ENCODE results near the gene CDYL2.

The CDYL2 gene

GRCh38 chr16:80704751-80705505, 99.5 kb downstream of the CDYL2 start:
- Histone ChIP-seq H3K4me1 (peaks cover 0 to 3% (median 0%) of the 10 kb centered on the region in 10 experiments; a peak in 1 of 20 replicates), H3K9ac (no peak overlapping the region), H3K4me3 (no peak overlapping the region), H3K9me3 (replicated peaks in 1 of 11) (peaks cover 0 to 23% (median 5%) of the 10 kb centered on the region in 11 experiments; a peak in 9 of 22 replicates), H3K4me2 (no peak overlapping the region), H4K20me1 (peaks cover 0 to 89% (median 17%) of the 10 kb centered on the region in 11 experiments; a peak in 12 of 22 replicates), H3K27me3 (no peaks in the 10 kb centered on the region), H3K36me3 (peaks cover 0 to 74% (median 3%) of the 10 kb centered on the region in 11 experiments; a peak in 9 of 22 replicates), H3K27ac (no peak overlapping the region)
- TF ChIP-seq Cebpa-rat (IDR thresholded peaks at IDR 0.05) = no peak

- Histone ChIP-seq H3K4me1 (peaks cover 0 to 6% (median 0%) of the 10 kb centered on the region in 10 experiments; a peak in 1 of 20 replicates), H3K9me3 (replicated peaks in 1 of 11) (peaks cover 3 to 26% (median 15%) of the 10 kb centered on the region in 11 experiments; a peak in 18 of 22 replicates), H3K4me2 (no peak overlapping the region), H3K27ac (no peak overlapping the region), H3K27me3 (no peaks in the 10 kb centered on the region), H3K36me3 (peaks cover 0 to 75% (median 3%) of the 10 kb centered on the region in 11 experiments; a peak in 9 of 22 replicates), H3K4me3 (no peak overlapping the region), H4K20me1 (peaks cover 0 to 84% (median 17%) of the 10 kb centered on the region in 11 experiments; a peak in 12 of 22 replicates), H3K9ac (no peak overlapping the region)
- TF ChIP-seq Cebpa-rat (IDR thresholded peaks at IDR 0.05) = no peak
Measured at GRCh38 chr16:80703131-80704071, 101.0 kb downstream of the CDYL2 start.

GRCh38 chr16:80702696-80703095, 101.7 kb downstream of the CDYL2 start:
- H3K4me3 ChIP-seq = no peak overlapping the region
- H3K36me3 ChIP-seq = peaks cover 0 to 74% (median 3%) of the 10 kb centered on the region in 11 experiments; a peak in 8 of 22 replicates
- H3K9ac ChIP-seq = no peak overlapping the region
- TF ChIP-seq Cebpa-rat (IDR thresholded peaks at IDR 0.05) = no peak
- peaks cover 0 to 84% (median 17%) of the 10 kb centered on the region in 11 experiments; a peak in 12 of 22 replicates for H4K20me1 ChIP-seq
- no peaks in the 10 kb centered on the region for H3K27me3 ChIP-seq
- H3K27ac ChIP-seq = no peak overlapping the region
- H3K4me1 ChIP-seq = peaks cover 0 to 8% (median 0%) of the 10 kb centered on the region in 10 experiments; a peak in 1 of 20 replicates
- no peak overlapping the region for H3K4me2 ChIP-seq
- peaks cover 8 to 26% (median 20%) of the 10 kb centered on the region in 11 experiments; a peak in 19 of 22 replicates for H3K9me3 ChIP-seq (replicated peaks in 1 of 11)

GRCh38 chr16:80700558-80700957, 103.8 kb downstream of the CDYL2 start:
- TF ChIP-seq Cebpa-rat (IDR thresholded peaks at IDR 0.05) = no peak
- peaks cover 0 to 19% (median 0%) of the 10 kb centered on the region in 10 experiments; a peak in 2 of 20 replicates for H3K4me1 ChIP-seq
- peaks cover 0 to 56% (median 0%) of the 10 kb centered on the region in 11 experiments; a peak in 7 of 22 replicates for H3K36me3 ChIP-seq
- H3K4me3 ChIP-seq = no peak overlapping the region
- H3K27me3 ChIP-seq = no peaks in the 10 kb centered on the region
- H3K9me3 ChIP-seq (replicated peaks in 1 of 11) = peaks cover 11 to 31% (median 18%) of the 10 kb centered on the region in 11 experiments; a peak in 19 of 22 replicates
- H4K20me1 ChIP-seq = peaks cover 0 to 87% (median 17%) of the 10 kb centered on the region in 11 experiments; a peak in 12 of 22 replicates
- no peak overlapping the region for H3K9ac ChIP-seq
- no peak overlapping the region for H3K27ac ChIP-seq
- H3K4me2 ChIP-seq = no peak overlapping the region

GRCh38 chr16:80695020-80695419, 109.4 kb downstream of the CDYL2 start:
- H3K4me3 ChIP-seq = no peak overlapping the region
- peaks cover 11 to 38% (median 24%) of the 10 kb centered on the region in 11 experiments; a peak in 19 of 22 replicates for H3K9me3 ChIP-seq (replicated peaks in 1 of 11)
- H3K27me3 ChIP-seq = no peaks in the 10 kb centered on the region
- no peak overlapping the region for H3K9ac ChIP-seq
- no peak for TF ChIP-seq Cebpa-rat (IDR thresholded peaks at IDR 0.05)
- 0 out of 22 replicates have a peak overlapping the region, but pooled peaks of 1 of the 11 experiments have one; percentile 39 for H3K4me2 ChIP-seq
- H3K4me1 ChIP-seq = peaks cover 0 to 42% (median 0%) of the 10 kb centered on the region in 10 experiments; a peak in 3 of 20 replicates
- peaks cover 0 to 92% (median 18%) of the 10 kb centered on the region in 11 experiments; a peak in 11 of 22 replicates for H4K20me1 ChIP-seq
- H3K36me3 ChIP-seq = peaks cover 0 to 23% (median 0%) of the 10 kb centered on the region in 11 experiments; a peak in 3 of 22 replicates
- no peak overlapping the region for H3K27ac ChIP-seq

- peak overlapping the region in 5 of 11 experiments; percentile 6 to 39 (median 10); a peak in 5 of 22 replicates for H3K4me2 ChIP-seq
- H3K27ac ChIP-seq = no peak overlapping the region
- no peaks in the 10 kb centered on the region for H3K27me3 ChIP-seq
- TF ChIP-seq Cebpa-rat (IDR thresholded peaks at IDR 0.05) = no peak
- no peak overlapping the region for H3K9ac ChIP-seq
- H3K9me3 ChIP-seq (replicated peaks in 1 of 11) = peaks cover 5 to 27% (median 17%) of the 10 kb centered on the region in 11 experiments; a peak in 19 of 22 replicates
- H3K4me3 ChIP-seq = no peak overlapping the region
- peaks cover 0 to 17% (median 0%) of the 10 kb centered on the region in 11 experiments; a peak in 3 of 22 replicates for H3K36me3 ChIP-seq
- H4K20me1 ChIP-seq = peaks cover 0 to 98% (median 28%) of the 10 kb centered on the region in 11 experiments; a peak in 11 of 22 replicates
- H3K4me1 ChIP-seq = peaks cover 0 to 47% (median 2%) of the 10 kb centered on the region in 10 experiments; a peak in 4 of 20 replicates
Measured at GRCh38 chr16:80693553-80693952, 110.8 kb downstream of the CDYL2 start.

- Histone ChIP-seq H3K4me3 (no peak overlapping the region), H3K36me3 (peaks cover 0 to 19% (median 0%) of the 10 kb centered on the region in 11 experiments; a peak in 2 of 22 replicates), H3K9me3 (replicated peaks in 1 of 11) (peaks cover 0 to 17% (median 7%) of the 10 kb centered on the region in 11 experiments; a peak in 13 of 22 replicates), H3K4me2 (no peak overlapping the region), H3K27ac (no peak overlapping the region), H3K4me1 (peaks cover 0 to 45% (median 2%) of the 10 kb centered on the region in 10 experiments; a peak in 4 of 20 replicates), H4K20me1 (peaks cover 0 to 98% (median 33%) of the 10 kb centered on the region in 11 experiments; a peak in 11 of 22 replicates), H3K27me3 (no peaks in the 10 kb centered on the region), H3K9ac (no peak overlapping the region)
- TF ChIP-seq Cebpa-rat (IDR thresholded peaks at IDR 0.05) = no peak
Measured at GRCh38 chr16:80692270-80692669, 112.1 kb downstream of the CDYL2 start.
